ENCODE results near the gene JARID2. TPM values are rescaled to one million over a fixed set of nuclear protein-coding genes. Genes with fewer than 3 reads are reported as not detected.

The JARID2 gene
- polyA plus RNA-seq, 4 donors: 19.5 to 30.3 (median 28.8) TPM

DNA sequence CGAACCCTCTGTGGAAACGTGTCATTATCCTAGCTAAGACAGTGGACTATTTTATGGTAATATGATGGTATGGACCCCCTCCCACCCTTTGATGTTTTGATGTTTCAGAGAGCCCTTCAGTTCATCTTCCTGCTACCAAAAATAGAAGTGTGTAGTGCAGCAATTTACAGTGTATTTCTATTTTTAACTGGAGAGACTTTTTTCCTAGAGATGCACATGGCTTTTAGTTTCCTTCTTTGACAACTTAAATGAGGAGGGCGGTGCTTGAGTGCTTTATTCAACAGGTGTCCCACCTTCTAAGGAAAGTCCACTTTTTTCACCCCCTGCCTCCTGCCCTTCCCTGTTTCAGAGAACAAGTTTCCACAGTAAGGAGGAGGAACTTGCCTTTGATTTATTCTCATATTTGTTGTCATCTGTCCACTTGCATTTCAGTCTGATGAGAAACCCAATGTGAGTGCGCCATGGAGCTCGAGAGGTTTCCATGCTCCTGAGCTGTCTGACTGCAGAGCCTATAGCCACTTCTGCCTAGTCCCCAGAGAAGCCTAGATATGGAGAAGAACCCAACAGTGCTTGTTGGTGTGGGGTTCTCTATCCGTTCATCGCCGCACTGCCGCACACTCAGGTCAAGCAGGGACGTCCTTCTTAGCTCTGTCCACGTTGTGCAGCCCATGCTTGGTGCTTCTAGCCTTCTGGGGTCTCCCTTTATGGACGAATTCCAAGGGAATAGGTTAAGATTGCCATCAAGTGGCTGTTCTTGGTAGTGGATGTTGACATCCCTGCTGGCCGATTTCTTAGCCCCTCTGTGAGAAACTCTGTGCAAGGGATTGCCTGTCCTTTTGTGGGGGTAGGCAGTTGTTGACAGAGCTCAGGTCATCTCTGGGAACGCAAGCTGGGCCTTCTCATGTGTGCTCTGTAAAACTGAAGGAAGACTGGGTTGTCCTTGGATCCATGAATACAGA, 144.2 kb downstream of the JARID2 start:
- peak; percentile 60 to 78 (median 66) for DNase-seq (ENCODE audit: low read depth in 4 of 4, low spot score in 3 of 4)

- no peak for DNase-seq (ENCODE audit: low read depth in 4 of 4, low spot score in 3 of 4)
Measured at GRCh38 chr6:15391500-15391899, 145.6 kb downstream of the JARID2 start.

DNA sequence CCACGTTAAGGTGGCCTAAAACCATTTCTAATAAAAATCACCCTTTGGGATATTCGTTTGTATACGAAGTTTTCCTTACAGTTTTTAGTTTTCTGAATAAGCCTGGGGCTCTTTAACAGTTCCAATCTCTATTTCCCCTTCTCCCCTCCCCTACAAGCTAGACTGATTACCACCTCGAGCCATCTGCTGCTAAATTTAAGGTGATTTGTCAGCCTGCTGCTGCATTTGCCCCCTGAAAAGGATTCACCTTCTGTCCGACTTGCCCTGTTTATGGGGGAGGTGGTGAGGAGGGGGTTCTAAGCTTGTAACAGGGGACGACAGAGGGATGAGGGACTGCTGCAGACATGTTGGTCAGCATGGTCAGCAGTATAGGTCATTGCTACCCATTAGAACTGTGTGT, 146.3 kb downstream of the JARID2 start:
- no peak for DNase-seq (ENCODE audit: low read depth in 4 of 4, low spot score in 3 of 4)

GRCh38 chr6:15393605-15394004, 147.7 kb downstream of the JARID2 start:
- DNase-seq (ENCODE audit: low read depth in 4 of 4, low spot score in 3 of 4): no peak

DNA sequence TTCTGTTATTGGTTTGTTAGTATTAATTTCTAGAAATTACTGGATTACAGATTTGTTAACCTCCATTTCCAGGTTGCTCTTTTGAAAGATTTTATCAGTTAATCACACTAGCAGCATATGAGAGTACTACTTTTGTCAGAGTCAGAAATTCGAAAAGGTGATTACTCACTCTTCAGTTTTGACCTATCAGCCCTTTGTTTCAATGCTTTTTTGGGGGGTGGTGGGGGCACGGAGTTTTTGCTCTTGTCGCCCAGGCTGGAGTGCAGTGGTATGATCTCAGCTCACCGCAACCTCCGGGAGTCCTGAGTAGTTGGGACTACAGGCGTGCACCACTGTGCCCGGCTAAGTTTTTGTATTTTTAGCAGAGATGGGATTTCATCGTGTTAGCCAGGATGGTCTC, 149.2 kb downstream of the JARID2 start:
- no peak for DNase-seq (ENCODE audit: low read depth in 4 of 4, low spot score in 3 of 4)

- DNase-seq (ENCODE audit: low read depth in 4 of 4, low spot score in 3 of 4): no peak
Measured at GRCh38 chr6:15396808-15397207, 150.9 kb downstream of the JARID2 start.

DNA sequence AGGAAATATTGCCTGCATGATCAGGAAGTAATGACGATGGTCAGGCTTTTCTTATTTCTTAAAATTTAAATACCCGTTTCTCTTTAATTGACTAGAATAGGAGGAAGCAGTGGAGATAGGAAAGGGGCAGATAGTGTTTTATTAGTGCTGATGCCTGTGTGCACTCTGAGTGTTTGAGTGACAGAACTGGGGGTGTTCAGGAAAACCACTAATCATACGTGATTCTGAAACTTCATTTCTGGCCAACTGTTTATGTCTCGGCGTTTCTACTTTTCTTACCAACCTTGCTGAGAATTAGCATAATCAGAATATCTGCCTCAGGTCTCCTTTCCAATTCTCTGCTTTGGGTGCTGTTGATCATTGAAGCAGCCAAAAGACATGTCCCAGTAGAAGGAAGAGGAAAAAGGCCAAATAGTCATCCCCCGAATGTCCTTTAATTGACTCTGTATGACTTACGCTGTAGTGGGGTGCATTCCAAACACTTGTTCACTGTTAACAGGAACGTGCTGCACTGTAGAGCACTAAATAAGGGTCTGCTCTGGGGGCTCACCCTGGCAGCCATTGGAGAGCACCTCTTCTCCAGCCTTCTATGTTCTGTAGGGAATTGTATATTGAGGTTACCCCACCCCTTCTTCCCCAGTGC, 152.9 kb downstream of the JARID2 start:
- no peak for DNase-seq (ENCODE audit: low read depth in 4 of 4, low spot score in 3 of 4)

- peak in 3 of 4 donors; percentile 75 to 80 (median 78) for DNase-seq (ENCODE audit: low read depth in 4 of 4, low spot score in 3 of 4)
Measured at GRCh38 chr6:15399641-15400470, 154.0 kb downstream of the JARID2 start.

- DNase-seq (ENCODE audit: low read depth in 4 of 4, low spot score in 3 of 4): peak in 2 of 4 donors; percentile 57 to 59
Measured at GRCh38 chr6:15400572-15401004, 154.7 kb downstream of the JARID2 start.

GRCh38 chr6:15401120-15401519, 155.3 kb downstream of the JARID2 start:
- no peak for DNase-seq (ENCODE audit: low read depth in 4 of 4, low spot score in 3 of 4)

DNA sequence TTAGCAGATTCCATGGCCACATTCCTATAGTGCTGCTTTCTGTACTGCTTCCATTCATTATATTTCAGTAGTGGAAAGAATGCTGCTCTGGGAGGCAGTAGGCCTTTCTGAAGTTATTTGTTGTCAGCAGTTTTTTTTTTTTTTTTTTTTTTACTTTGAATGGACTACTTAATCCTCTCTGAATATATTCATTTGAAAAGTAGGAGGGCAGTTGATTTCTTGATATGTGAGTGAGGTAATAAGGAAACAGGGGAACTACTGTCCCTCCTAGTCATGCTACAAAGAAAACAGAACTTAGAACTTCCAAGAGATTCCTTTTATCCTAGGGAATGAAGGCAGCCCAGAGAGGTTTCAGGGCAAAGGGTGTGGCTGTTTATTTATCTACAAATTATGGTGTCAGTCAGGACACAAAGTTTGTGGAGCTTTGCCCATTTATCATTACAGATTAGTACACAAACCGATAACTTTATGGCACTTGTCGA, 155.9 kb downstream of the JARID2 start:
- DNase-seq (ENCODE audit: low read depth in 4 of 4, low spot score in 3 of 4): no peak

DNA sequence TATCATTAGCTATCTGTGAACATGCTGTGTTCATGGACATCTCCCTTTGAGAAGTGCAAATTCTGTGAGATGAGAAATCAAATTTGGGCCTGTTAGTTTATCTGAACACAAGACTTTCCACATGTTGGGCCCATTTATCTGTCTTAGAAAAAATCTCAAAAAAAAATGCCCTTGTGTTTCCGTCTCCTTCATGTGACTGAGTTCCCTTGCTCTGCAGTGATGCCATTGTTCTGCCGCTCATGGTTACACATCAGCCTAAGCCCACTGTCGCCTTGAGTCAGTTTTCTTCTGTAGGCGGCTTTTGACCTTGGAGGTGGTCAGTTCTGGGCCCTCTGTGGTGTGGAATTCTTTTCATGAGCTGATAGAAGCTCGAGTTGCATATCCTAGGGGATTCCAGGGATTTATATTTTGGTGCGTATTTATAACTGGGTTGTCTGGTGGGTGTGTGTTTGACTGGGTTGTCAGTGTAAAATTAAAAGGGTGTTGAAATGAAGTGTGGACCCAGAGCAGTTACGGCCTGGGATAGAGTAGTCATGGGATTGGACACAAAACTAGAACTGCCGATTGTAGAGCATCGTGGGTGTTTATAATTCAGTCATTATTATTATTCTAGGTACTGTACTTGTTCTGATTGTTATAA, 156.7 kb downstream of the JARID2 start:
- DNase-seq (ENCODE audit: low read depth in 4 of 4, low spot score in 3 of 4): no peak

DNA sequence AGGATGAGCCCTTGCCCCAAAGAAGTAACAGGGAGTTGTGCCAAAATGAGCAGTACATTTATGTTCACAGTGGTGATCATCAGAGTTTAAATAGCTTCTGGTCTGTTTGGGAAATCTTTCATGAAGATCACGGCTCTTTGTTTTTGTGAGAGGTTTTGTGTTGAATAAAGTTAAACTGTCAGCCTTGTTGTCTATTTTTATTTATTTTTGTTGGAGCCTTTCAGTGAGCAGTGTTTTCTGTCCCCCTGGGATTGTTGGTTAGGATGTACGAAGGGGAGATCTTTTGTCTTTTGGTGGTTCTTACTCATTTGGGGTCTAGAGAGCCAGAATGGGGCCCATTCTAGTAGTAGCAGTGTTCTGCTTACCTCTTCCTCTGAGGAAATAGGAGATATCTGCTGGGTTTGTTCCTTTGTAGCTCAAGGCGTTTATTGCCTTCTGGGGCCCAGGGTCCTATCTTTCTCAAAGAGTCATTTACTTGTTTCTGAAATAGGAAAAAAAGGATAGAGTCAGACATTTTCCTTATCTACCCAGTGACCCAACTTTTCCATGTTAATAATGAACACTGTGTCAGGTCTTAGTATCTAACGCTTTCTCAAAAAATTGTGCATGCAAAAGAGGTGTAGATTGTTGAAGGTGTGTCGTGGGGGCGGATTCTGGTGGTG, 157.4 kb downstream of the JARID2 start:
- DNase-seq (ENCODE audit: low read depth in 4 of 4, low spot score in 3 of 4): no peak

DNA sequence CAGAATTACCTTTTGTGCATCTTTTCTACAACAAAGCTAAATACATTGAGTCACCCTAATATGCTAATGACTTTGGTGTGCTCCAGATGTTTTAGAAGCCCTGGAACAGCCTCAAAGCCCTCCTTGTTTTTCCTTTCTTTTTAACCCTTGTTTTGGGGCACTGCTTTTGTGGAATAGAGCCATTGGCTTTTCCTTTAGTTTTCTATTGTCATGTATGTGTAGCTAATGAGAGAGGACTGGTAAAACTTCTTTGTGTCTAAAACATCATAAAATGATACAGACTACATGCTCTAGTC, 158.8 kb downstream of the JARID2 start:
- DNase-seq (ENCODE audit: low read depth in 4 of 4, low spot score in 3 of 4): no peak

GRCh38 chr6:15405129-15406068, 159.5 kb downstream of the JARID2 start:
- DNase-seq (ENCODE audit: low read depth in 4 of 4, low spot score in 3 of 4): no peak

DNA sequence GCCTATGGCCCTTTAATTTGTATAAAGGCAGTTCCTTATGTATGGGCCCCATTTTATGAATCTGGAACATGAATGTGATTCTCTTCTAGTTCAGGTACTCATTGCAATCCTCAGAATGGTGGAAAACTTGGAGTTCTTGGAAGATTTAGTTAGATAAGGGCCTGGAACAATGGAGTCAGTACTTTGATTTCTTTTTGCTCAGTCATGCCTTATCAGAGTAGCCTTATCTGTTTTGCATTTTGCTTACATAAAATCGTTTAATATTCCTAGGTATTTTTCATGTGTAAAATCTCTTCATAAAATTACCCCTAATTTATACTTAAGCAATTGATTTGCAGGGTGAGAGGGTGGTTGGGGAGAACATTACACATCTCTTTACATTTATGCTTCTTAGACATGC, 160.6 kb downstream of the JARID2 start:
- DNase-seq (ENCODE audit: low read depth in 4 of 4, low spot score in 3 of 4): no peak

DNA sequence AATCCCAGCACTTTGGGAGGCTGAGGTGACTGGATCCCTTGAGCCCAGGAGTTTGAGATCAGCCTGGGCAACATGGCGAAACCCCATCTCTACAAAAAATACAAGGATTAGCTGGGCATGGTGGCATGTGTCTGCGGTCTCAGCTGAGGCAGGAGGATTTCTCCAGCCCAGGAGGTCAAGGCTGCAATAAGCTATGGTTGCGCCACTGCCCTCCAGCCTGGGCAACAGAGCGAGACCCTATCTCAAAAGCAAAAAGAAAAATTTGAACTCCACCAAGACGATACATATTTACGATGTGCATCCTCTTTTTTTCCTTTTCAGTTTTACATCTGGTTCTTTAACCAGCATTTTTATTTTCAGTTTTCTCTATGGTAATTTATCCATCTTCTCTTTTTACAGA, 162.1 kb downstream of the JARID2 start:
- DNase-seq (ENCODE audit: low read depth in 4 of 4, low spot score in 3 of 4): no peak

DNA sequence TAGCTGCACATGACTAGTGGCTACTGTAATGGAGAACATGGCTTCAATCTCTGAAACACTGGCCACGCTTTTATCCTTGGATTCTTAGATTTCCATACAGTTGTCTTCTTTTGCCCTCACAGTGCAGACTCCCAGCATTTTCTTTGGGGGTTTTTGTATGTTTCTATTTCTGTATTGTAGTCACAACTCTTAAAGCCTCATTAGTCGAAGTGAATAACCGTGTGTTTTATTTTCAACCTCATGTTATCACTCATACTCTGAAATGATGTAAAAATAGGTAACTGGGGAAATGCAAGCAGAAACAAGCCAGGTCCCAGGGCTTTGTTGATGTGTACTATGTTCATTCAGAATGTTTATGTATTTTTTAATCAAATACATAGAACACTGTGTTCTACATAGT, 162.9 kb downstream of the JARID2 start:
- DNase-seq (ENCODE audit: low read depth in 4 of 4, low spot score in 3 of 4): no peak

All from left renal pelvis (tissue), 4 donors.